Transverse colon (tissue), 4 donors: ENCODE results near the gene INHBA. TPM values are rescaled to one million over a fixed set of nuclear protein-coding genes. Genes with fewer than 3 reads are reported as not detected.

Source experiments
- DNase-seq: peaks from one replicate; pipeline ENCODE4 v3.0.0-alpha.2; 2019
- H3K27ac ChIP-seq, 4 donors: fragments of 200-600 bp; sonication (generic); 2 replicates each; pipeline ENCODE4 v1.5.1; 2016 to 2018; ENCODE audit warnings: inconsistent platforms in 4 of 4
- H3K27me3 ChIP-seq: fragments of 200-600 bp; sonication (generic); 2 replicates; pipeline ENCODE4 v1.5.1; 2017; ENCODE audit warnings: inconsistent platforms
- H3K36me3 ChIP-seq, 4 donors: fragments of 200-600 bp; sonication (generic); 2 replicates each; pipeline ENCODE4 v1.5.1; 2017 to 2019; ENCODE audit warnings: inconsistent platforms in 4 of 4
- H3K4me1 ChIP-seq, 4 donors: fragments of 200-600 bp; sonication (generic); 2 replicates each; pipeline ENCODE4 v1.5.1; 2017 to 2020; ENCODE audit warnings: inconsistent platforms in 4 of 4
- H3K4me3 ChIP-seq, 4 donors: fragments of 200-600 bp; sonication (generic); 1 replicate in 1 of 4; 2 replicates in 3 of 4; pipeline versions ENCODE4 v1.5.1 to v1.6.1; 2017 to 2019; ENCODE audit warnings: inconsistent platforms in 4 of 4
- H3K9me3 ChIP-seq, 2 donors: fragments of 200-600 bp; sonication (generic); 2 replicates each; pipeline ENCODE4 v1.5.1; 2017 to 2019; ENCODE audit warnings: inconsistent platforms in 2 of 2
- EP300 ChIP-seq: sonication (generic); formaldehyde crosslinking; IDR thresholded peaks from one replicate; pipeline ENCODE4 v1.6.1; 2017; ENCODE audit warnings: antibody characterized with exemption, low read depth
- POLR2A ChIP-seq: fragments of 450-650 bp; IDR thresholded peaks from one replicate; pipeline ENCODE4 v1.6.1; 2016; ENCODE audit warnings: antibody characterized with exemption, mild to moderate bottlenecking, moderate library complexity
- POLR2AphosphoS5 ChIP-seq, 3 donors: sonication (generic); formaldehyde crosslinking; IDR thresholded peaks; one replicate each; pipeline ENCODE4 v1.6.1; 2016; ENCODE audit warnings: antibody characterized with exemption in 3 of 3
- WGBS, 2 donors: methylation state at CpG; one replicate each; pipeline ENCODE4 v1.1.5; 2018; ENCODE audit warnings: low coverage in 1 of 2; 5-methylcytosine and 5-hydroxymethylcytosine counted together
- in situ Hi-C, 4 donors: fragments of 200-750 bp; cut with MboI; loops; one replicate each; pipeline versions ENCODE4 v1.15.0 to v1.15.1; 2017; ENCODE audit warnings: low sequenced_read_pairs in 3 of 4, low pct_ligation_motif_present in 1 of 4, low pct_unique_long_range_greater_than_20kb in 1 of 4
- intact Hi-C: fragments of 100-400 bp; cut with DNase I; formaldehyde crosslinking; loops from one replicate; pipeline ENCODE4 v1.15.1; 2023; ENCODE audit warnings: low total_unique reads
- total RNA-seq, 4 donors: library from RNA; depleted of rRNA; stranded (reverse); fragments of >200 nt; gene quantifications; one replicate each; pipeline ENCODE4 v1.1.0, GENCODE V29; 2016
- TF ChIP-seq, protein P1 (sequence below), 5 experiments: fragments of 200-600 bp in 3 of 5; fragments of 450-650 bp in 2 of 5; sonication (generic) in 3 of 5; IDR thresholded peaks; 1 replicate in 2 of 5; 2 replicates in 3 of 5; pipeline ENCODE4 v1.5.1; 2016 to 2017; ENCODE audit warnings: antibody characterized with exemption in 5 of 5, inconsistent platforms in 3 of 5, mild to moderate bottlenecking in 2 of 5, moderate library complexity in 1 of 5

The INHBA gene
- total RNA-seq, 4 donors from 2014 or later, result 0.14 to 1.1 (median 1.00) TPM; not detected in 1

GRCh38 chr7:41656366-41656765 is 46.5 kb downstream of the INHBA start:
- WGBS, 2 donors, result 38 to 50% methylated on average over 4 of the region's 4 CpGs
- intact Hi-C loops, result no loop called here
- in situ Hi-C loops, result no loop called here
- Histone ChIP-seq H3K27ac (no peak overlapping the region), H3K9me3 (no peaks in the 10 kb centered on the region), H3K27me3 (no peaks in the 10 kb centered on the region), H3K4me1 (no peaks in the 10 kb centered on the region), H3K4me3 (no peak overlapping the region), H3K36me3 (no peaks in the 10 kb centered on the region)
- no peak for DNase-seq
- TF ChIP-seq, protein P1, sequence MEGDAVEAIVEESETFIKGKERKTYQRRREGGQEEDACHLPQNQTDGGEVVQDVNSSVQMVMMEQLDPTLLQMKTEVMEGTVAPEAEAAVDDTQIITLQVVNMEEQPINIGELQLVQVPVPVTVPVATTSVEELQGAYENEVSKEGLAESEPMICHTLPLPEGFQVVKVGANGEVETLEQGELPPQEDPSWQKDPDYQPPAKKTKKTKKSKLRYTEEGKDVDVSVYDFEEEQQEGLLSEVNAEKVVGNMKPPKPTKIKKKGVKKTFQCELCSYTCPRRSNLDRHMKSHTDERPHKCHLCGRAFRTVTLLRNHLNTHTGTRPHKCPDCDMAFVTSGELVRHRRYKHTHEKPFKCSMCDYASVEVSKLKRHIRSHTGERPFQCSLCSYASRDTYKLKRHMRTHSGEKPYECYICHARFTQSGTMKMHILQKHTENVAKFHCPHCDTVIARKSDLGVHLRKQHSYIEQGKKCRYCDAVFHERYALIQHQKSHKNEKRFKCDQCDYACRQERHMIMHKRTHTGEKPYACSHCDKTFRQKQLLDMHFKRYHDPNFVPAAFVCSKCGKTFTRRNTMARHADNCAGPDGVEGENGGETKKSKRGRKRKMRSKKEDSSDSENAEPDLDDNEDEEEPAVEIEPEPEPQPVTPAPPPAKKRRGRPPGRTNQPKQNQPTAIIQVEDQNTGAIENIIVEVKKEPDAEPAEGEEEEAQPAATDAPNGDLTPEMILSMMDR (IDR thresholded peaks at IDR 0.05), result no peak
- TF ChIP-seq POLR2AphosphoS5 (IDR thresholded peaks at IDR 0.05), result no peak
- no peak for TF ChIP-seq EP300

GRCh38 chr7:41655426-41655825 is 47.5 kb downstream of the INHBA start:
- DNase-seq, result no peak
- in situ Hi-C loops, result no loop called here
- Histone ChIP-seq H3K27me3 (no peaks in the 10 kb centered on the region), H3K4me3 (no peak overlapping the region), H3K36me3 (no peaks in the 10 kb centered on the region), H3K9me3 (no peaks in the 10 kb centered on the region), H3K27ac (no peak overlapping the region), H3K4me1 (no peaks in the 10 kb centered on the region)
- intact Hi-C loops, result no loop called here
- TF ChIP-seq POLR2A (no peak), POLR2AphosphoS5 (IDR thresholded peaks at IDR 0.05) (no peak), EP300 (no peak)
- TF ChIP-seq, protein P1 (IDR thresholded peaks at IDR 0.05), result no peak
- 20 to 44% methylated on average over 2 of the region's 2 CpGs for WGBS, 2 donors

GRCh38 chr7:41652267-41652666 is 50.6 kb downstream of the INHBA start:
- in situ Hi-C loops, result no loop called here
- no peak overlapping the region for H3K27ac ChIP-seq
- 33 to 56% methylated on average over 1 of the region's 1 CpG for WGBS, 2 donors
- H3K27me3 ChIP-seq, result no peaks in the 10 kb centered on the region
- no peak overlapping the region for H3K4me3 ChIP-seq
- no peaks in the 10 kb centered on the region for H3K4me1 ChIP-seq
- intact Hi-C loops, result no loop called here
- no peaks in the 10 kb centered on the region for H3K9me3 ChIP-seq
- TF ChIP-seq EP300 (no peak), POLR2AphosphoS5 (IDR thresholded peaks at IDR 0.05) (no peak), POLR2A (no peak)
- TF ChIP-seq, protein P1 (IDR thresholded peaks at IDR 0.05), result no peak
- no peaks in the 10 kb centered on the region for H3K36me3 ChIP-seq
- no peak for DNase-seq

GRCh38 chr7:41648501-41648900 is 54.4 kb downstream of the INHBA start:
- Histone ChIP-seq H3K9me3 (no peaks in the 10 kb centered on the region), H3K27ac (no peak overlapping the region), H3K36me3 (no peaks in the 10 kb centered on the region), H3K4me1 (no peaks in the 10 kb centered on the region), H3K27me3 (no peaks in the 10 kb centered on the region), H3K4me3 (no peak overlapping the region)
- no peak for TF ChIP-seq POLR2A
- TF ChIP-seq EP300, result no peak
- TF ChIP-seq, protein P1 (IDR thresholded peaks at IDR 0.05), result no peak
- no peak for TF ChIP-seq POLR2AphosphoS5 (IDR thresholded peaks at IDR 0.05)
- intact Hi-C loops (no loop called here), in situ Hi-C loops (no loop called here)
- WGBS, 2 donors, result 50 to 82% methylated on average over 1 of the region's 1 CpG
- DNase-seq, result no peak
